DMS79 (cell line): ENCODE measurements around the gene TMEM204.

Experiments used
- DNase-seq: peaks from one replicate; lab custom pipeline; 2025; lab: John Stamatoyannopoulos, UW

The TMEM204 gene

GRCh38 chr16:1520461-1520860, 13.0 kb upstream of the TMEM204 start:
- no peak for DNase-seq

GRCh38 chr16:1523581-1524245, 9.8 kb upstream of the TMEM204 start:
- no peak for DNase-seq

GRCh38 chr16:1524366-1524765, 9.1 kb upstream of the TMEM204 start:
- DNase-seq: no peak

- DNase-seq: no peak
These were observed 7.4 kb upstream of the TMEM204 start for GRCh38 chr16:1525871-1526607.

GRCh38 chr16:1526608-1527555, 6.6 kb upstream of the TMEM204 start:
- no peak for DNase-seq

- no peak for DNase-seq
These were observed 5.3 kb upstream of the TMEM204 start for GRCh38 chr16:1527836-1528811.

- no peak for DNase-seq
These were observed 4.4 kb upstream of the TMEM204 start for GRCh38 chr16:1528921-1529537.

- DNase-seq: no peak
These were observed 3.0 kb upstream of the TMEM204 start for GRCh38 chr16:1530349-1530882.

- no peak for DNase-seq
These were observed 2.4 kb upstream of the TMEM204 start for GRCh38 chr16:1530883-1531637.

- DNase-seq: no peak
These were observed 1.9 kb upstream of the TMEM204 start for GRCh38 chr16:1531638-1531910.

GRCh38 chr16:1532081-1532760, 1.2 kb upstream of the TMEM204 start:
- no peak for DNase-seq

- DNase-seq: no peak
These were observed 695 bp upstream of the TMEM204 start for GRCh38 chr16:1532771-1533170.

- DNase-seq: no peak
These were observed 855 bp downstream of the TMEM204 start for GRCh38 chr16:1534021-1535020.

- no peak for DNase-seq
These were observed 2.2 kb downstream of the TMEM204 start for GRCh38 chr16:1535391-1536291.

GRCh38 chr16:1536601-1537000, 3.1 kb downstream of the TMEM204 start:
- no peak for DNase-seq

- DNase-seq: no peak
These were observed 3.7 kb downstream of the TMEM204 start for GRCh38 chr16:1537138-1537577.

- no peak for DNase-seq
These were observed 4.4 kb downstream of the TMEM204 start for GRCh38 chr16:1537763-1538289.
